Measurements from ENCODE around the gene SLK.

Gene SLK

DNA sequence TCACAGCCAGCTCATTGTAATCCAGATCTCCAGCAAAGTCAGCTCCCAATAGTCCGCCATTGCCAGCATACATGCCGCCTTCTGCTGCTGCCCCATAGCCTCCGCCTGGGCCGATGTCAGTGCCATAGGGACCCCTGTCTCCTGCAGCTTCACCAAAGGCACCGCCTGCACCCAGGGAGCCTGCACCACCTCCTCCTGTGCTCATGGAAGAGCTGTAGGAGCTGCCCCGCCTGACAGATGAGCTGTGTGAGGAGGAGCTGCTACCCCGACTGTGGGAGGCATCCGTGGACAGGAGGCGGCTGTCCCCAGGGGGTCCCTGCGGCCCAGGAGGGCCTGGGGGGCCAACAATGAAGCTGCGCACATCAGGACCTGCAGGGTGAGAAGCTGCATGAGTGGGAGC is 67.0 kb downstream of the SLK start:
- TF ChIP-seq POLR2AphosphoS5 (IDR thresholded peaks at IDR 0.05; ENCODE audit: low read depth, low read length) (no peak), SIN3A (IDR thresholded peaks at IDR 0.05; ENCODE audit: borderline replicate concordance, insufficient read depth, low read length) (no peak), FOXP2 (optimal IDR thresholded peaks at IDR 0.05; ENCODE audit: borderline replicate concordance, extremely low read depth, extremely low read length, insufficient read depth) (no peak), TAF1 (IDR thresholded peaks at IDR 0.05; ENCODE audit: borderline replicate concordance, insufficient read depth, low read length) (no peak)
- TF ChIP-seq, protein P1, sequence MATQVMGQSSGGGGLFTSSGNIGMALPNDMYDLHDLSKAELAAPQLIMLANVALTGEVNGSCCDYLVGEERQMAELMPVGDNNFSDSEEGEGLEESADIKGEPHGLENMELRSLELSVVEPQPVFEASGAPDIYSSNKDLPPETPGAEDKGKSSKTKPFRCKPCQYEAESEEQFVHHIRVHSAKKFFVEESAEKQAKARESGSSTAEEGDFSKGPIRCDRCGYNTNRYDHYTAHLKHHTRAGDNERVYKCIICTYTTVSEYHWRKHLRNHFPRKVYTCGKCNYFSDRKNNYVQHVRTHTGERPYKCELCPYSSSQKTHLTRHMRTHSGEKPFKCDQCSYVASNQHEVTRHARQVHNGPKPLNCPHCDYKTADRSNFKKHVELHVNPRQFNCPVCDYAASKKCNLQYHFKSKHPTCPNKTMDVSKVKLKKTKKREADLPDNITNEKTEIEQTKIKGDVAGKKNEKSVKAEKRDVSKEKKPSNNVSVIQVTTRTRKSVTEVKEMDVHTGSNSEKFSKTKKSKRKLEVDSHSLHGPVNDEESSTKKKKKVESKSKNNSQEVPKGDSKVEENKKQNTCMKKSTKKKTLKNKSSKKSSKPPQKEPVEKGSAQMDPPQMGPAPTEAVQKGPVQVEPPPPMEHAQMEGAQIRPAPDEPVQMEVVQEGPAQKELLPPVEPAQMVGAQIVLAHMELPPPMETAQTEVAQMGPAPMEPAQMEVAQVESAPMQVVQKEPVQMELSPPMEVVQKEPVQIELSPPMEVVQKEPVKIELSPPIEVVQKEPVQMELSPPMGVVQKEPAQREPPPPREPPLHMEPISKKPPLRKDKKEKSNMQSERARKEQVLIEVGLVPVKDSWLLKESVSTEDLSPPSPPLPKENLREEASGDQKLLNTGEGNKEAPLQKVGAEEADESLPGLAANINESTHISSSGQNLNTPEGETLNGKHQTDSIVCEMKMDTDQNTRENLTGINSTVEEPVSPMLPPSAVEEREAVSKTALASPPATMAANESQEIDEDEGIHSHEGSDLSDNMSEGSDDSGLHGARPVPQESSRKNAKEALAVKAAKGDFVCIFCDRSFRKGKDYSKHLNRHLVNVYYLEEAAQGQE (IDR thresholded peaks at IDR 0.05; ENCODE audit: insufficient read depth in 1 of 2, low read depth in 2 of 2, low read length in 2 of 2), result no peak

DNA sequence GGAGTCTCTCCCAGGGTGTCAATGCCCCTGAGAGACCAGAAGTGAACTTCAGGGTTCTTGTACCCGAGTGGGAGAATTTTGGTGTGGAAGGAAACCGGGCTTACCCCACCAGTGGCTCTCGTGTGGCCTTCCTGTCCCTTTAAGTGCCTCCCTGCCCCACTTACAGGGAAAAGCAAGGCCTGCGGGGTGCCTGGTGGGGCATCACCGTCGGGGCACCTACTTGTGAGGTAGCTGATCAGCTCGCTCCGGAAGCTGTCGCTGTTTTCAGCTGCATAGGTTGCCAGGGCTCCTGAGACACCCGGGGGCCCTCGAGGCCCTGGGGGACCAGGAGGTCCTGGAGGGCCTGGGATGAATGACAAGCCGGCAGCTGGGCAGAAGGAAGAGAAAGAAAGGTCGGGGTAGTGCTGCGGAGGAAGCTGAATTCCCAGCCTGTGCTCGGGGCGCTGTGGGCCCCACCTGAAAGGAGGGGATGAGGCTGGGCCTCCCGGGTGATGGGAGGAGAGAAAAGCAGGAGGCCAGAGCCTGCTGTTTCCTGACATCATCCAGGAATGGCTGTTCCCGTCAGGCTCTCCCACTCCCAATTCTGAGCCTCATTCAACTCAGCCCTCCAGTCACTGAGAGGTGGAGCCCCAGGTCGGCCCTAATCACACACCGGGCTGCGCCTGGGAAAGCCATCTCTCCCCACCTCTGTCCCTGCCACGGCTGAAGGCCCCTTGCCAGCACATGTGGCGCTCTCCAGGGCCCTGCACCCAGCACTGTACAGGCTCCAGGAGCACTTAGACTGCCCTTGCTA is 67.7 kb downstream of the SLK start:
- TF ChIP-seq POLR2AphosphoS5 (IDR thresholded peaks at IDR 0.05; ENCODE audit: low read depth, low read length), result no peak
- no peak for TF ChIP-seq FOXP2 (optimal IDR thresholded peaks at IDR 0.05; ENCODE audit: borderline replicate concordance, extremely low read depth, extremely low read length, insufficient read depth)
- TF ChIP-seq SIN3A (IDR thresholded peaks at IDR 0.05; ENCODE audit: borderline replicate concordance, insufficient read depth, low read length), result no peak
- TF ChIP-seq TAF1 (IDR thresholded peaks at IDR 0.05; ENCODE audit: borderline replicate concordance, insufficient read depth, low read length), result no peak
- TF ChIP-seq, protein P1 (IDR thresholded peaks at IDR 0.05; ENCODE audit: insufficient read depth in 1 of 2, low read depth in 2 of 2, low read length in 2 of 2), result no peak

DNA sequence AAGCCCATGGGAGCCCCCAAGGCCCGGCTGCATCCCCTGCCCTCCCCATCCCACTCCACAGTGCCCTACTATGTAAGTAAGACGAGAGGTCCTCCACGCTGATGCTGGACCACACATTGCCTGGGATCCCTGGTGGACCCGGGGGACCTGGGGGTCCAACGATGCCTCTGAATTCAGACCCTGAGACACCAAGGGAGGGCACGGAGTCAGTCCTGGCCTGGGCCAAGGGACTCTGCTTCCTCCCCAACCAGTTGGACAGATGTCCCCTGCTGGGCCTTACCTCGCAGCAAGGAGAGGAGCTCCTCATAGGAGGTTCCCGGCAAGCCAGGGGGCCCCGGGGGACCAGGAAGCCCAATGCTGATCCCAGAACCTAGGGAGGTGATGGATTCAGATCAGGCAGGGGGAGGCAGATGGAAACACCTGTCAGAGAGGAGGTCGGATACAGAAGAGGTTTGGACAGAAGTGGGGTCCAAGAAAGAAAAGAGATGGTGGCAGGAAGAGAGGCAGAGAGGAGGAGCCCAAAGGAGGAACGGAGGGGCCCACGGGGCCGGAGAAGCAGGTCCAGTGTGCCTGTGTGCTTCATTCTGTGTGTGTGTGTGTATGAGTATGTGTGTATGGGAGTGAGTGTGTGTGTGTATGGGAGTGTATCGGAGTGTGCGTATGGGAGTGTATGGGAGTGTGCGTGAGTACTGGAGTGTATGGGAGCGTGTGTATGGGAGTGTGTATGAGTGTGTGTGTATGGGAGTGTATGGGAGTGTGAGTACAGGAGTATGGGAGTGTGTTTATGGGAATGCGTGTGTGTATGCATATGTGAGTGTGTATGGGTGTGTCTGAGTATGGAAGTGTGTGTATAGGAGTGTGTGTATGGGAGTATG is 68.5 kb downstream of the SLK start:
- TF ChIP-seq FOXP2 (optimal IDR thresholded peaks at IDR 0.05; ENCODE audit: borderline replicate concordance, extremely low read depth, extremely low read length, insufficient read depth), result no peak

DNA sequence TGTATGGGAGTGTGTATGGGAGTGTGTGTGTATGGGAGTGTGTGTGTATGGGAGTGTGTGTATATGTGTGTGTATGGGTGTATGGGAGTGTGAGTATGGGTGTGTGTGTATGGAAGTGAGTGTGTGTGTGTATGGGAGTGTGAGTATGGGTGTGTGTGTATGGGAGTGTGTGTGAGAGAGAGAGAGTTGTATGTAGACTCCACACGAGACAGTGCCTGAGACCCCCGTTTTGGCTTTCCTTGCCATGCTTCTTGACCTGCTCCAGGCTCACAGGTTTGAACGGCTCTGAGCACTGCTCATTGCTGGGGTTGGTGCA is 69.1 kb downstream of the SLK start:
- TF ChIP-seq, protein P1 (IDR thresholded peaks at IDR 0.05; ENCODE audit: insufficient read depth in 1 of 2, low read depth in 2 of 2, low read length in 2 of 2), result no peak
- no peak for TF ChIP-seq TAF1 (IDR thresholded peaks at IDR 0.05; ENCODE audit: borderline replicate concordance, insufficient read depth, low read length)
- TF ChIP-seq SIN3A (IDR thresholded peaks at IDR 0.05; ENCODE audit: borderline replicate concordance, insufficient read depth, low read length), result no peak
- no peak for TF ChIP-seq FOXP2 (optimal IDR thresholded peaks at IDR 0.05; ENCODE audit: borderline replicate concordance, extremely low read depth, extremely low read length, insufficient read depth)
- no peak for TF ChIP-seq POLR2AphosphoS5 (IDR thresholded peaks at IDR 0.05; ENCODE audit: low read depth, low read length)

DNA sequence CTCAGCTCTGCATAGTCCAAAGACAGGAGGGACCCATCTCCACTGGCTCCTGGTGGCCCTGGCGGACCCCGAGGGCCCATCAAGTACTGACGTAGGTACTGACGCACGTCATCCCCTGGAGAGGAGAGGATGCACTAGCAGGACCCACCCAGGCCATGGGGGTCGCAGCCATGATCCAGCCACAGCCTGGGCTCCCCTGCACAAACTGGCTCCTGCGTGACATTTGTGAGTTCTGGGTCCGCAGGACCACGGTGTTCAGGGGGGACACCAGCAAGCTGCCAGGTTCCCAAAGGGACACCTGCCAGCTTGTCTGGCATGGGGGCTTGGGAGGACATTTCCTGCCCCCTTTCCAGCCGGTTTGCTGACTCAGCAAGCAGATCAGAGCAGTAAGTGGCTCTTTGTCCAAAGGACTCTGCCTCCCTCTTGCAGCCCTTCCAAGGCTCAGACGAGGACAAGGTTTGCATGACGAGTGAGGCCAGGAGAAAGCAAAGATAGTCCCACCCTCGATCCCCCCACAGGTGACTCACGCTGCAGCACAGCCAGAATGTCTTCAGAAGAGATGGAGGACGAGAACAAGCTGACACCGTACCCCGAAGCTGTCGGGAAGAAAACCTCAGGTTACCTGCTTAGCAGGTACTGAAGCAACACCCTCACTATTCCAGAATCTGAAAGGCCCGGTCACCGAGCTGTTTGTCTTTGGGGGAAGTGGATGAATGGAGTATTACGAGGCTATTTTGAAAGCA is 69.7 kb downstream of the SLK start:
- TF ChIP-seq, protein P1 (IDR thresholded peaks at IDR 0.05; ENCODE audit: insufficient read depth in 1 of 2, low read depth in 2 of 2, low read length in 2 of 2), result no peak
- no peak for TF ChIP-seq FOXP2 (optimal IDR thresholded peaks at IDR 0.05; ENCODE audit: borderline replicate concordance, extremely low read depth, extremely low read length, insufficient read depth)
- no peak for TF ChIP-seq POLR2AphosphoS5 (IDR thresholded peaks at IDR 0.05; ENCODE audit: low read depth, low read length)

All from PFSK-1 (cell line).